HCT116 (cell line): Measurements from ENCODE around the gene CDS1. TPM values are rescaled to one million over a fixed set of nuclear protein-coding genes. Genes with fewer than 3 reads are reported as not detected.

ENCODE experiments used
- ATAC-seq: fragments of 200-7000 bp; cut with Tn5 transposase; 2 replicates; pipeline ENCODE4 v1.9.1; 2020; ENCODE audit warnings: mild to moderate bottlenecking, moderate library complexity
- BruUV-seq: library from RNA; stranded (reverse); fragments of 400-500 nt; replicated peaks from 2 replicates; lab custom pipeline; 2021; lab: Mats Ljungman, UMichigan
- CTCF ChIA-PET: fragments of 300-600 bp; sonication (Branson Sonifier 250); formaldehyde crosslinking; loops from one replicate; lab custom pipeline; 2021; ENCODE audit warnings: antibody characterized with exemption; lab: Charles Lee
- POLR2A ChIA-PET: fragments of 300-600, 350-600 bp; sonication (Branson Sonifier 250); formaldehyde crosslinking; loops from one replicate; lab custom pipeline; 2021; ENCODE audit warnings: antibody characterized with exemption; lab: Charles Lee
- RAD21 ChIA-PET, 2 experiments: fragments of 300-600 bp; sonication (Branson Sonifier 250); formaldehyde crosslinking; loops; one replicate each; lab custom pipeline; 2023; ENCODE audit warnings: low total read pairs in 2 of 2; ENCODE audit not compliant: uncharacterized antibody in 2 of 2, unreplicated experiment in 2 of 2, low non-redundant PET in 1 of 2; lab: Charles Lee
- DNase-seq: peaks from one replicate; pipeline ENCODE4 v3.0.0-alpha.2; 2010; ENCODE audit warnings: low read depth, low spot score
- H2AFZ ChIP-seq: fragments of 200-600 bp; shearing (Covaris generic), sonication (generic); 2 replicates; pipeline ENCODE4 v1.6.1; 2017; ENCODE audit warnings: low read depth, mixed run types, mixed read lengths, antibody characterized with exemption, low read length; ENCODE audit not compliant: poor library complexity, severe bottlenecking
- H3K27ac ChIP-seq: 2 replicates; pipeline ENCODE4 v1.5.1; 2012; ENCODE audit warnings: low read depth, low read length
- H3K27me3 ChIP-seq: fragments of 200-600 bp; sonication (generic); 2 replicates; pipeline ENCODE4 v1.6.1; 2016; ENCODE audit warnings: mixed run types, low read length, mixed read lengths; ENCODE audit not compliant: insufficient read depth
- H3K36me3 ChIP-seq, 2 experiments: fragments of 200-500 bp in 1 of 2; fragments of 200-600 bp in 1 of 2; sonication (Bioruptor generic) in 1 of 2; sonication (generic) in 1 of 2; 2 replicates each; pipeline versions ENCODE4 v1.5.1 to v1.6.1; 2014 to 2016; ENCODE audit warnings: low read length in 2 of 2, inconsistent platforms in 1 of 2, mixed read lengths in 1 of 2, mixed run types in 1 of 2; ENCODE audit not compliant: insufficient read depth in 2 of 2, control insufficient read depth in 1 of 2
- H3K4me1 ChIP-seq, 2 experiments: fragments of 200-600 bp in 1 of 2; sonication (generic) in 1 of 2; 2 replicates each; pipeline versions ENCODE4 v1.5.1 to v1.6.1; 2012 to 2017; ENCODE audit warnings: low read length in 2 of 2, inconsistent platforms in 1 of 2, mild to moderate bottlenecking in 1 of 2, mixed read lengths in 1 of 2, mixed run types in 1 of 2, moderate library complexity in 1 of 2; ENCODE audit not compliant: insufficient read depth in 2 of 2, control insufficient read depth in 1 of 2
- H3K4me2 ChIP-seq: fragments of 200-600 bp; sonication (generic); 2 replicates; pipeline ENCODE4 v1.6.1; 2017; ENCODE audit warnings: mixed run types, low read length, mixed read lengths
- H3K4me3 ChIP-seq, 2 experiments: fragments of 200-600 bp in 1 of 2; sonication (generic) in 1 of 2; replicated peaks in 1 of 2; 2 replicates each; pipeline ENCODE4 v1.5.1; 2011 to 2016; ENCODE audit warnings: low read length in 2 of 2, control low read depth in 1 of 2, low read depth in 1 of 2, mild to moderate bottlenecking in 1 of 2, mixed read lengths in 1 of 2, mixed run types in 1 of 2
- H3K79me2 ChIP-seq: fragments of 200-600 bp; sonication (generic); 2 replicates; pipeline ENCODE4 v1.6.1; 2017; ENCODE audit warnings: mild to moderate bottlenecking, mixed run types, low read length, moderate library complexity, mixed read lengths; ENCODE audit not compliant: insufficient read depth
- H3K9ac ChIP-seq: fragments of 200-600 bp; sonication (generic); 2 replicates; pipeline ENCODE4 v1.6.1; 2016; ENCODE audit warnings: low read length, mixed read lengths
- H3K9me2 ChIP-seq: fragments of 200-600 bp; sonication (generic), shearing (Covaris generic); 2 replicates; pipeline ENCODE4 v1.6.1; 2017; ENCODE audit warnings: mixed run types, mild to moderate bottlenecking, moderate library complexity; ENCODE audit not compliant: insufficient read depth
- H3K9me3 ChIP-seq, 2 experiments: fragments of 200-500 bp in 1 of 2; fragments of 200-600 bp in 1 of 2; sonication (Bioruptor generic) in 1 of 2; sonication (generic) in 1 of 2; 2 replicates each; pipeline ENCODE4 v1.6.1; 2014 to 2017; ENCODE audit warnings: low read length in 2 of 2, mixed read lengths in 2 of 2, inconsistent platforms in 1 of 2, low read depth in 1 of 2, mild to moderate bottlenecking in 1 of 2, mixed run types in 1 of 2, moderate library complexity in 1 of 2; ENCODE audit not compliant: control insufficient read depth in 1 of 2, insufficient read depth in 1 of 2
- H4K20me1 ChIP-seq: fragments of 200-600 bp; sonication (generic), shearing (Covaris generic); 2 replicates; pipeline ENCODE4 v1.6.1; 2017; ENCODE audit warnings: mixed run types, mild to moderate bottlenecking, moderate library complexity; ENCODE audit not compliant: insufficient read depth
- CBX3 ChIP-seq: IDR thresholded peaks from 2 replicates; pipeline ENCODE4 v1.6.1; 2012; ENCODE audit warnings: low read depth
- CEBPB ChIP-seq: IDR thresholded peaks from 2 replicates; pipeline ENCODE4 v1.6.1; 2012; ENCODE audit warnings: low read depth
- EGR1 ChIP-seq: IDR thresholded peaks from 2 replicates; pipeline ENCODE4 v1.6.1; 2012; ENCODE audit warnings: low read depth
- ELF1 ChIP-seq: IDR thresholded peaks from 2 replicates; pipeline ENCODE4 v1.6.1; 2012; ENCODE audit warnings: low read depth, borderline replicate concordance
- FOSL1 ChIP-seq: IDR thresholded peaks from 2 replicates; pipeline ENCODE4 v1.6.1; 2012; ENCODE audit warnings: low read depth
- JUND ChIP-seq: IDR thresholded peaks from 2 replicates; pipeline ENCODE4 v1.6.1; 2012
- POLR2AphosphoS5 ChIP-seq: IDR thresholded peaks from 2 replicates; pipeline ENCODE4 v1.6.1; 2011; ENCODE audit warnings: mild to moderate bottlenecking, low read depth, low read length, moderate library complexity
- RAD21 ChIP-seq: IDR thresholded peaks from 2 replicates; pipeline ENCODE4 v1.6.1; 2012; ENCODE audit warnings: low read depth, mild to moderate bottlenecking
- SIN3A ChIP-seq: IDR thresholded peaks from 2 replicates; pipeline ENCODE4 v1.6.1; 2012; ENCODE audit warnings: low read depth
- SP1 ChIP-seq: IDR thresholded peaks from 2 replicates; pipeline ENCODE4 v1.6.1; 2012; ENCODE audit warnings: low read depth
- SRF ChIP-seq: IDR thresholded peaks from 2 replicates; pipeline ENCODE4 v1.6.1; 2012; ENCODE audit warnings: low read depth
- TCF7L2 ChIP-seq: IDR thresholded peaks from 2 replicates; pipeline ENCODE4 v1.7.0; 2011; ENCODE audit warnings: borderline replicate concordance, inconsistent platforms; ENCODE audit not compliant: insufficient read depth, insufficient read length; ENCODE audit errors: extremely low read depth
- YY1 ChIP-seq: IDR thresholded peaks from 2 replicates; pipeline ENCODE4 v1.6.1; 2011; ENCODE audit warnings: low read length, low read depth, moderate library complexity, mild to moderate bottlenecking; ENCODE audit not compliant: insufficient replicate concordance; ENCODE audit errors: extremely low read depth
- intact Hi-C: fragments of 100-400 bp; cut with micrococcal nuclease; formaldehyde crosslinking; loops from 2 replicates; pipeline ENCODE4 v1.10.0; 2022
- total RNA-seq: library from RNA; stranded (reverse); gene quantifications from one replicate; pipeline ENCODE4 v1.2.1, GENCODE V29; 2021; ENCODE audit not compliant: unreplicated experiment
- TF ChIP-seq, protein P1 (sequence below): IDR thresholded peaks from 2 replicates; pipeline ENCODE4 v1.6.1; 2012
- TF ChIP-seq, protein P2 (sequence below): IDR thresholded peaks from 2 replicates; pipeline ENCODE4 v1.6.1; 2012
- TF ChIP-seq, protein P3 (sequence below): IDR thresholded peaks from 2 replicates; pipeline ENCODE4 v1.6.1; 2011; ENCODE audit warnings: mild to moderate bottlenecking, low read length, moderate library complexity; ENCODE audit not compliant: insufficient replicate concordance; ENCODE audit errors: extremely low read depth

Gene CDS1
- total RNA-seq, 1 experiment from 2014 or later, result 14.6 TPM

GRCh38 chr4:84691170-84691691, 108.3 kb downstream of the CDS1 start:
- H3K9ac ChIP-seq, result peak overlapping the region; percentile 29
- H3K36me3 ChIP-seq, result peaks cover 0 to 2% of the 10 kb centered on the region in 2 experiments; a peak in 1 of 4 replicates
- BruUV-seq, result no TSS peak
- DNase-seq (peak; percentile 86), ATAC-seq (peak; percentile 96)
- CTCF ChIA-PET, result interaction anchor here (0.8 kb wide), 1 partner anchor 113 kb away, joined by 6 read pairs; no protein-coding TSS in a partner anchor
- peak overlapping the region; percentile 70 for H3K4me2 ChIP-seq
- no peaks in the 10 kb centered on the region for H3K27me3 ChIP-seq
- peak overlapping the region; percentile 52; the same call in 1 of the 2 replicates for H3K27ac ChIP-seq
- peak overlapping the region in 1 of 2 experiments; percentile 31; a peak in 2 of 4 replicates for H3K4me3 ChIP-seq
- intact Hi-C loops, result loop anchor here (5.0 kb wide), 1 partner anchor 109 kb away; the partner anchor contains the start of gene CDS1
- RAD21 ChIA-PET, result no interaction called here
- H3K9me3 ChIP-seq, result no peaks in the 10 kb centered on the region
- peaks cover 20 to 33% of the 10 kb centered on the region in 2 experiments for H3K4me1 ChIP-seq
- peaks cover 7% of the 10 kb centered on the region; the same call in 1 of the 2 replicates for H4K20me1 ChIP-seq
- H2AFZ ChIP-seq, result no peak overlapping the region
- H3K79me2 ChIP-seq, result no peaks in the 10 kb centered on the region
- POLR2A ChIA-PET, result interaction anchor here (1.2 kb wide), 1 partner anchor 9 kb away, joined by 5 read pairs; no protein-coding TSS in a partner anchor
- H3K9me2 ChIP-seq, result no peaks in the 10 kb centered on the region
- peak; percentile 41; the same call in 1 of the 2 replicates for TF ChIP-seq POLR2AphosphoS5
- TF ChIP-seq ELF1, result no peak
- TF ChIP-seq, protein P1, sequence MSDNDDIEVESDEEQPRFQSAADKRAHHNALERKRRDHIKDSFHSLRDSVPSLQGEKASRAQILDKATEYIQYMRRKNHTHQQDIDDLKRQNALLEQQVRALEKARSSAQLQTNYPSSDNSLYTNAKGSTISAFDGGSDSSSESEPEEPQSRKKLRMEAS, result peak; percentile 45
- TF ChIP-seq RAD21, result 0 out of 2 replicates have a peak, but pooled peaks have one; percentile 16
- peak; percentile 99 for TF ChIP-seq FOSL1
- TF ChIP-seq TCF7L2, result peak; percentile 80
- TF ChIP-seq CBX3, result peak; percentile 72; the same call in 1 of the 2 replicates
- TF ChIP-seq SP1, result peak; percentile 95
- peak; percentile 99 for TF ChIP-seq JUND
- TF ChIP-seq SRF, result peak; percentile 88
- TF ChIP-seq, protein P2, sequence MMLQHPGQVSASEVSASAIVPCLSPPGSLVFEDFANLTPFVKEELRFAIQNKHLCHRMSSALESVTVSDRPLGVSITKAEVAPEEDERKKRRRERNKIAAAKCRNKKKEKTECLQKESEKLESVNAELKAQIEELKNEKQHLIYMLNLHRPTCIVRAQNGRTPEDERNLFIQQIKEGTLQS, result peak; percentile 80
- peak; percentile 54; the same call in 1 of the 2 replicates for TF ChIP-seq EGR1
- no peak for TF ChIP-seq SIN3A
- TF ChIP-seq, protein P3, sequence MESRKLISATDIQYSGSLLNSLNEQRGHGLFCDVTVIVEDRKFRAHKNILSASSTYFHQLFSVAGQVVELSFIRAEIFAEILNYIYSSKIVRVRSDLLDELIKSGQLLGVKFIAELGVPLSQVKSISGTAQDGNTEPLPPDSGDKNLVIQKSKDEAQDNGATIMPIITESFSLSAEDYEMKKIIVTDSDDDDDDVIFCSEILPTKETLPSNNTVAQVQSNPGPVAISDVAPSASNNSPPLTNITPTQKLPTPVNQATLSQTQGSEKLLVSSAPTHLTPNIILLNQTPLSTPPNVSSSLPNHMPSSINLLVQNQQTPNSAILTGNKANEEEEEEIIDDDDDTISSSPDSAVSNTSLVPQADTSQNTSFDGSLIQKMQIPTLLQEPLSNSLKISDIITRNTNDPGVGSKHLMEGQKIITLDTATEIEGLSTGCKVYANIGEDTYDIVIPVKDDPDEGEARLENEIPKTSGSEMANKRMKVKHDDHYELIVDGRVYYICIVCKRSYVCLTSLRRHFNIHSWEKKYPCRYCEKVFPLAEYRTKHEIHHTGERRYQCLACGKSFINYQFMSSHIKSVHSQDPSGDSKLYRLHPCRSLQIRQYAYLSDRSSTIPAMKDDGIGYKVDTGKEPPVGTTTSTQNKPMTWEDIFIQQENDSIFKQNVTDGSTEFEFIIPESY, result no peak
- TF ChIP-seq YY1, result no peak
- peak; percentile 90 for TF ChIP-seq CEBPB
